ENCODE results near the gene LUZP1.
A peak's percentile ranks its signal among the peaks of the same experiment; 100 is the strongest.

The LUZP1 gene

GRCh38 chr1:23177438-23178380 is 9.1 kb upstream of the LUZP1 start:
- DNase-seq (ENCODE audit: low read depth in 2 of 2): peak; percentile 78 to 93
- no peak for TF ChIP-seq CTCF (IDR thresholded peaks at IDR 0.05; ENCODE audit: low read depth, low read length)
- H3K4me3 ChIP-seq (replicated peaks in 1 of 2; ENCODE audit: low read depth in 2 of 2, low read length in 2 of 2): peak overlapping the region; percentile 51 to 58

GRCh38 chr1:23177031-23177430 is 8.4 kb upstream of the LUZP1 start:
- TF ChIP-seq CTCF (IDR thresholded peaks at IDR 0.05; ENCODE audit: low read depth, low read length): no peak
- H3K4me3 ChIP-seq (replicated peaks in 1 of 2; ENCODE audit: low read depth in 2 of 2, low read length in 2 of 2): peak overlapping the region; percentile 51 to 58
- DNase-seq (ENCODE audit: low read depth in 2 of 2): no peak

- H3K4me3 ChIP-seq (replicated peaks in 1 of 2; ENCODE audit: low read depth in 2 of 2, low read length in 2 of 2): no peak overlapping the region
- DNase-seq (ENCODE audit: low read depth in 2 of 2): no peak
- no peak for TF ChIP-seq CTCF (IDR thresholded peaks at IDR 0.05; ENCODE audit: low read depth, low read length)
These were observed 5.9 kb upstream of the LUZP1 start for GRCh38 chr1:23174426-23175110.

- no peak overlapping the region for H3K4me3 ChIP-seq (replicated peaks in 1 of 2; ENCODE audit: low read depth in 2 of 2, low read length in 2 of 2)
- no peak for TF ChIP-seq CTCF (IDR thresholded peaks at IDR 0.05; ENCODE audit: low read depth, low read length)
- DNase-seq (ENCODE audit: low read depth in 2 of 2): no peak
These were observed 2.6 kb upstream of the LUZP1 start for GRCh38 chr1:23171181-23171755.

- peak; percentile 97 for DNase-seq (ENCODE audit: low read depth in 2 of 2)
- H3K4me3 ChIP-seq (replicated peaks in 1 of 2; ENCODE audit: low read depth in 2 of 2, low read length in 2 of 2): peak overlapping the region in 1 of 2 donors; percentile 82
- no peak for TF ChIP-seq CTCF (IDR thresholded peaks at IDR 0.05; ENCODE audit: low read depth, low read length)
These were observed 1.2 kb upstream of the LUZP1 start for GRCh38 chr1:23169727-23170335.

- no peak for DNase-seq (ENCODE audit: low read depth in 2 of 2)
- no peak for TF ChIP-seq CTCF (IDR thresholded peaks at IDR 0.05; ENCODE audit: low read depth, low read length)
- peak overlapping the region; percentile 82 for H3K4me3 ChIP-seq (replicated peaks in 1 of 2; ENCODE audit: low read depth in 2 of 2, low read length in 2 of 2)
These were observed 529 bp upstream of the LUZP1 start for GRCh38 chr1:23169195-23169575.
